Measurements from ENCODE around the gene PIP5K1A.

GRCh38 chr1:151246786-151247185 is 48.4 kb downstream of the PIP5K1A start:
- no peak for TF ChIP-seq CTCF (IDR thresholded peaks at IDR 0.05; ENCODE audit: poor library complexity)
- no peak for TF ChIP-seq EZH2 (IDR thresholded peaks at IDR 0.05; ENCODE audit: borderline replicate concordance)
- TF ChIP-seq EZH2phosphoT487 (IDR thresholded peaks at IDR 0.05; ENCODE audit: low read depth, severe bottlenecking, unreplicated experiment), result no peak
